ENCODE data around the gene DNM2. TPM values are rescaled to one million over a fixed set of nuclear protein-coding genes. Genes with fewer than 3 reads are reported as not detected.

Gene DNM2
- total RNA-seq, 1 donor from 2014 or later: 102 TPM

DNA sequence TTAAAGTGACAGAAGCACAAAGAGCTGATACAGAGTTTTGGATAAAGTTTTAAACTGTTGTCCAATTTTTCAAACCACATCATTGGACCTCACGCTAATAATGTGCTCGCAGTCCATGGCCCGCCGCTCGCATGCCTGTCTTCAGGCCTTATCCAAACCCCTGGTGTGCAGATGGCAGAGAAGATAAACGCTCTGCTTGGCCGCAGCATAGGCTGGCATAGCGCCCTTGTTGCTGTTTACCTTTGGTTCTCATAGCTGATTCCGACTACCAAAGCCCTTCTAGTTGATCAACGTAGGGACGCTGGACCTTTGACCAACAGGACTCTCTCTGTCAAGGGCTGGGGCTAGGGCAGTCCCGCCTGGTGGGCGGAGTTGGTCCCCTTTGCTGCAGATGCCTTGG lies 40.1 kb upstream of the DNM2 start:
- TF ChIP-seq, protein P1, sequence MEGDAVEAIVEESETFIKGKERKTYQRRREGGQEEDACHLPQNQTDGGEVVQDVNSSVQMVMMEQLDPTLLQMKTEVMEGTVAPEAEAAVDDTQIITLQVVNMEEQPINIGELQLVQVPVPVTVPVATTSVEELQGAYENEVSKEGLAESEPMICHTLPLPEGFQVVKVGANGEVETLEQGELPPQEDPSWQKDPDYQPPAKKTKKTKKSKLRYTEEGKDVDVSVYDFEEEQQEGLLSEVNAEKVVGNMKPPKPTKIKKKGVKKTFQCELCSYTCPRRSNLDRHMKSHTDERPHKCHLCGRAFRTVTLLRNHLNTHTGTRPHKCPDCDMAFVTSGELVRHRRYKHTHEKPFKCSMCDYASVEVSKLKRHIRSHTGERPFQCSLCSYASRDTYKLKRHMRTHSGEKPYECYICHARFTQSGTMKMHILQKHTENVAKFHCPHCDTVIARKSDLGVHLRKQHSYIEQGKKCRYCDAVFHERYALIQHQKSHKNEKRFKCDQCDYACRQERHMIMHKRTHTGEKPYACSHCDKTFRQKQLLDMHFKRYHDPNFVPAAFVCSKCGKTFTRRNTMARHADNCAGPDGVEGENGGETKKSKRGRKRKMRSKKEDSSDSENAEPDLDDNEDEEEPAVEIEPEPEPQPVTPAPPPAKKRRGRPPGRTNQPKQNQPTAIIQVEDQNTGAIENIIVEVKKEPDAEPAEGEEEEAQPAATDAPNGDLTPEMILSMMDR (IDR thresholded peaks at IDR 0.05; ENCODE audit: insufficient read depth, low read length, poor library complexity, severe bottlenecking): no peak
- Histone ChIP-seq H3K36me3 (ENCODE audit: control insufficient read depth, insufficient read depth, low read length) (peaks cover 11% of the 10 kb centered on the region), H3K27me3 (ENCODE audit: control insufficient read depth, insufficient read depth, low read length) (no peaks in the 10 kb centered on the region), H3K4me3 (ENCODE audit: low read depth, low read length) (no peak overlapping the region)
- DNase-seq (ENCODE audit: low read depth): no peak

DNA sequence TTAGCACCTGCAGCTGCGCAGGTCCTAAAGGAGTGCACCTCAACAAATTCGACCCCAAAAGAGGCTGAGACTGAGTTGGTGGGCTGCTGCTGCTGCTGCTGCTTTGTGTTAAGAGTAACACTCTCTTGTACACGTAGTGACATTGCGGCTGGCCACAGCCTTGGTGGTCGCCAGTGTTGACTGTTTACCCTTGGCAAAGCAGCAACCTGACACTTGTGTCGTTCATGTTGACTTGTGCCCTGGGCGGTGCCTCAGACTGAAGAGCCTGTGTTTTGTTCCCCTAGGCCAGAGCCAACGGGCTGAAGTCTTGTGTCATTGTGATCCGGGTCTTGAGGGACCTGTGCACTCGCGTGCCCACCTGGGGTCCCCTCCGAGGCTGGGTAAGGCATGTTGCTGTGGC lies 39.1 kb upstream of the DNM2 start:
- no peak for DNase-seq (ENCODE audit: low read depth)
- TF ChIP-seq, protein P1 (IDR thresholded peaks at IDR 0.05; ENCODE audit: insufficient read depth, low read length, poor library complexity, severe bottlenecking): no peak
- peaks cover 18% of the 10 kb centered on the region for H3K36me3 ChIP-seq (ENCODE audit: control insufficient read depth, insufficient read depth, low read length)

DNA sequence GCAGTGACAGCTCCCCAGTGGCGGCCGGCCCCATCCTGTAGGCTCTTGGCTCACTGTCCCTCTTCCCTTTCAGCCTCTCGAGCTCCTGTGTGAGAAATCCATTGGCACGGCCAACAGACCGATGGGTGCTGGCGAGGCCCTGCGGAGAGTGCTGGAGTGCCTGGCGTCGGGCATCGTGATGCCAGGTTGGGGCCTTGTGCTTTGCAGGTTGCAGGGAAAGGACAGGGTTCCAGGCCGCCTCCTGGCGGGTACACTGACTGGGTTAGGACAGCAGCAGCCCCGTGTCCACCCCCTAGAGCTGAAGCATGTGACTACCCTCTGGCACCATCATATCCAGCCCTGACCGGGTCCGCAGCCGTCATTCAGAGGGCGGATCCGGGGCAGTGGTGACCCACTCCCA lies 38.1 kb upstream of the DNM2 start:
- Histone ChIP-seq H3K27me3 (ENCODE audit: control insufficient read depth, insufficient read depth, low read length) (no peaks in the 10 kb centered on the region), H3K36me3 (ENCODE audit: control insufficient read depth, insufficient read depth, low read length) (peaks cover 18% of the 10 kb centered on the region), H3K4me3 (ENCODE audit: low read depth, low read length) (no peak overlapping the region)
- DNase-seq (ENCODE audit: low read depth): no peak
- TF ChIP-seq, protein P1 (IDR thresholded peaks at IDR 0.05; ENCODE audit: insufficient read depth, low read length, poor library complexity, severe bottlenecking): no peak

More for the DNA sequence above, 39.1 kb upstream of the DNM2 start:
- Histone ChIP-seq H3K4me3 (ENCODE audit: low read depth, low read length) (no peak overlapping the region), H3K27me3 (ENCODE audit: control insufficient read depth, insufficient read depth, low read length) (no peaks in the 10 kb centered on the region)

DNA sequence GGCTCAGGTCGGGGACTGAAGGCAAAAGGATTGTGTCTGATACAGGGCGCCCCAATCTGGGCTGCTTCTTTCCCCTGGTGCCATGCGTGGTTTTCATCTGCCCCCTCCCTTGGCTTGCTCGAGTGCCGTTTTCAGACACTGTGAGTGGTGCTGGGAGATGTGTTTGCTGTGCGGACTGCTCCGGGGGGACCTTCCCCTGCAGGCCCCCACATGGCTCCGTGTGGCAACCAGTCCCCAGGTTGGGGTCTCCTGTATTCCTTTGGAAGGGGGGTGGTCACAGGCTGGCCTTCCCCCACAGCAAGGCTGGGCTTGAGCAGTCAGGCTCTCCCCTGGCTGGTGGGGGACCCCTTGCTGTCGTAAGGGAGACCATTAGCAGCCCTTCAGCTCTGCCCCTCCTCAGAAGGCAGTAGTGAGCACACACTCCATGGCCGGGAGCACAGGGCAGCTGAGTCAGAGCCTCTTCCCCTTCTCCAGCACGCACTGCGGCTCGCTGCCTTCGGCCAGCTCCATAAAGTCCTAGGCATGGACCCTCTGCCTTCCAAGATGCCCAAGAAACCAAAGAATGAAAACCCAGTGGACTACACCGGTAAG lies 37.2 kb upstream of the DNM2 start:
- TF ChIP-seq, protein P1 (IDR thresholded peaks at IDR 0.05; ENCODE audit: insufficient read depth, low read length, poor library complexity, severe bottlenecking): no peak
- DNase-seq (ENCODE audit: low read depth): no peak
- Histone ChIP-seq H3K36me3 (ENCODE audit: control insufficient read depth, insufficient read depth, low read length) (peaks cover 17% of the 10 kb centered on the region), H3K27me3 (ENCODE audit: control insufficient read depth, insufficient read depth, low read length) (no peaks in the 10 kb centered on the region), H3K4me3 (ENCODE audit: low read depth, low read length) (no peak overlapping the region)

DNA sequence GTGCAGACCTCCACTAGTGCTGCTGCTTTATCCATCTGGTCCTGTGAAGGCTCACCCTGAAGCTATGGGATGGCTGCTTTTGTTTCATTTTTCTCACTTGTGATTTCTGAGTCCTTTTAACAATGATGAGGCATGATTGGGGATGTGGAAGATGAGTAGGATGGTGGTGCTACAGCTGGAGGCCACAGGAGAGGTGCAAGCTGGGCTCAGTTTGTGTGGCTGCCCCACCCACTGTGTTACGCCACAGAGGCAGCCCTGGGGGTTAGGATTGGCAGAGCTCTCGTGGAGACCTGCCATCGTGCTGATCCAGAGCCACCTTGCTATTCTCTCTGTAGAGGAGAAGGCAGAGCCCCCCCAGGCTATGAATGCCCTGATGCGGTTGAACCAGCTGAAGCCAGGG lies 36.2 kb upstream of the DNM2 start:
- TF ChIP-seq, protein P1 (IDR thresholded peaks at IDR 0.05; ENCODE audit: insufficient read depth, low read length, poor library complexity, severe bottlenecking): no peak
- Histone ChIP-seq H3K36me3 (ENCODE audit: control insufficient read depth, insufficient read depth, low read length) (peaks cover 16% of the 10 kb centered on the region), H3K4me3 (ENCODE audit: low read depth, low read length) (no peak overlapping the region), H3K27me3 (ENCODE audit: control insufficient read depth, insufficient read depth, low read length) (no peaks in the 10 kb centered on the region)
- no peak for DNase-seq (ENCODE audit: low read depth)

DNA sequence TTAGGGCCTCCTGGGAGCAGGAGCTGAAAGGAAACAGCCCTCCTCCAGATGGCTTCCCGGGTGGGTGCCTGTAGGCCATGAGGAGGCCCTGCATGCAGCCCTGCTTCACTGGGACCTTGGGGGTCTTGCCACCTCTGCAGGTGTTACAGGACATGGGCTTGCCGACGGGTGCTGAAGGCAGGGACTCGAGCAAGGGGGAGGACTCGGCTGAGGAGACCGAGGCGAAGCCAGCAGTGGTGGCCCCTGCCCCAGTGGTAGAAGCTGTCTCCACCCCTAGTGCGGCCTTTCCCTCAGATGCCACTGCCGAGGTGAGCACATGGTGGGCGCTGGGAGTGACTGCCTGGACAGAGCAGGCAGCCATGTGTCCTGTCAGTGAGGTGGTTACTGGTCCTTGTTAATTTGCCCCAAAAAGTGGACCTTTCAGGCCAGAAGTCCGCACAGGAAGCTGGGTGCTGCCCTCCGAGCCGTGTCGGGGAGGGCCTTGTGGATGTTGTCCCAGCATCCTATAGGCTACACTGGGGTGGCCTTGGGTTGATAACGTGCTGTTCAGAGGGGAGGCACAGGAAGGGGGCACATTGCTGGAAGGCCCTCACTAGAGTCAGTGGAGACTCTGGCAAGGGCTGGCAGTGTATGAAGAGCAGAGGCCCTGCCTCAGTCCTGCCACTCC lies 35.3 kb upstream of the DNM2 start:
- H3K27me3 ChIP-seq (ENCODE audit: control insufficient read depth, insufficient read depth, low read length): no peaks in the 10 kb centered on the region
- no peak for DNase-seq (ENCODE audit: low read depth)
- peaks cover 16% of the 10 kb centered on the region for H3K36me3 ChIP-seq (ENCODE audit: control insufficient read depth, insufficient read depth, low read length)
- TF ChIP-seq, protein P1 (IDR thresholded peaks at IDR 0.05; ENCODE audit: insufficient read depth, low read length, poor library complexity, severe bottlenecking): no peak
- H3K4me3 ChIP-seq (ENCODE audit: low read depth, low read length): no peak overlapping the region

Measured in kidney epithelial cell (primary cell).